ENCODE results near the gene SPRR2G. TPM values are rescaled to one million over a fixed set of nuclear protein-coding genes. Genes with fewer than 3 reads are reported as not detected.
"Not testable (repeated sequence)": the region's sequence is repeated elsewhere in the genome, so short reads cannot be mapped to it uniquely, and the experiment has no call there.

Gene SPRR2G
- total RNA-seq: 0.68 TPM

DNA sequence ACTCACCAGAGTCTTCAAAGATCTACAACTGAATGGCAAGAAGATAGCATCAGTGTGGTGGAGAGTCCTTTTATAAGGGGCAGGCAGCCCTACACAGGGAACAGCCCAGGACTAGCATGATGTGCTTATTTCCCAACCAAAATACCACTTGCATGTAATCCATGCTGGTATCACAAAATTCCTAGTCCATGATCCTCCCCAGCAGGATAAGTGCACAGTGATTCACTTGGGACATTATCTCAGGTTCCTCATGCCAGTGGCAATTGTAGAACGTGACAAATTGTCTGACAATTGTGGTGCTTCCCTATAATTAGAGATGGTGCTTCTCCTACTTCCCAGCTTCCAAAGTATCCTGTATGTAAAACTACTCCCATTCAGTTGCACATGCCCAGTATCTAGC is at the start of gene SPRR2G:
TSS of gene SPRR2G (minus strand) at position 45 of the 400 bp plus-strand sequence. CDS start 780 bp downstream, outside the sequence.
- ATAC-seq: no peak

DNA sequence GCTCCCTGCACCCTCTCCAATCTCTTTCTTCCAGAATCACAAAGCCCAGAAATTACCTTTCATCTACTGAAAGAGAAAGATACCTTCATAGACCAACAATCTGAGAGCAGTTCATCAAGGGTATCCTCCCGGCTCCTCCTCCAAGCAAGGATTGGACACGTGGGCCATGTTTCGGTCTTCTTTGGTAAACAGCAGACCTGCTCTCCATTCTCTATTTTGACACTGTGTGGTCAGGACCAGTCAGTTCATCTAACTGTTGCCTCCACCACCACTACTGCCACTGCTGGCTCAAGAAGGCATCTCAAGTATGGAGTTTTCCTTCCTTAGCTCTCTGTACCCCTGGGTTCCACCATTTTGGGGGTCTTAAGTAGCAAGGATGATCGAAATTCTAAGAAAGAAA is 44.5 kb upstream of the SPRR2G start:
- no peak for ATAC-seq

DNA sequence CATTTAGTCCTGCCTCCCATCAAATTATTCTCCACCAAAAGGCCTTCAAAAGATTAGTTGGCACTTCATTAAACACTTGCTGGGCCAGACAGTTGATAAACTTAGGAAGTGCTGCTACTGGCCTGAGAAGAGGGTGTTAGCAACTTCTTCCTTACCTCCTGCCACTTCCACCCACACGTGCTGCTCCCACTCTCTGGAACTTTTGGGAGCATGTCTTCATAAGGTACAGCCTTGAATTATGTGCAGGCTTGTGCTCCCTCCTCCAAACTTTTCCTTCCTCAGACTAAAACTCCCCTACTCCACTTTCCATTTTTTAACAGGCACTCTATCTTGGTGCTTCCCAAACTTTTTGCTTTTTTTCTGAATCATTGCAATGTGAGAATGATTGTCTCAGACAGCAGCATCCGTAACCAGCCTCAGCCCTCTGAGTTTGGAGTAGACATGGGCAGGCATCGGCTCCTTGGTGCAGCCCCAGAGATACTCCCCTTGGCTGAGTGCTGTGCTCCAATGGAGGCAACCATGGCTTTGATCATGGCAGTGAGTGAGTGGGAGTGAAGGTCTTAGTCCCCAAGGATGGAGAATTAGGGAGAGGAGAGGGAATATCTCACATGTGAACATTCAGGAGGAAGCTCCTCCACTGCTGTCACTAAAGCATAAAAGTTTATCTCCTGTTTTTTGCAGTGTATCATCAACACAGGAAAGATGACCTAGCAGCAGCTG is 43.8 kb upstream of the SPRR2G start:
- ATAC-seq: no peak

DNA sequence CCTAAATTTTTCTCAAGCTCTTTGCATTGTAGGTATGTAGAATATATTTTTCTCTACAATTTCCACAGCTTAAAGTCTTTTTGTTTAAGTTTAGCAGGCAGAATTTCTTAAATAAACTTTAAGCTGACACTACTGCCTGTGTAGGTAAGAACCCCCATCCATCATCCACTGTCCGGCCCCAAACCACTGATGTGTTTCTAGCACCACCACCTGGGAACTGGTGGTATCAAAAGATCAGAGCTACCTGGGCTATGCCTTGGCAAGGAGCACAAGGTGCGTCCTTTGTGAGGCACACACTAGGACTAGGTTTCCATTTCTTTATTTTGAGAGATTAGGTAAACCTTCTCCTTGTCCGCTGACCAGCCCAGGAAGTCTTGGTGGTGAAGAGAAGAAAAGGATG is 42.0 kb upstream of the SPRR2G start:
- peak; percentile 64 for ATAC-seq

DNA sequence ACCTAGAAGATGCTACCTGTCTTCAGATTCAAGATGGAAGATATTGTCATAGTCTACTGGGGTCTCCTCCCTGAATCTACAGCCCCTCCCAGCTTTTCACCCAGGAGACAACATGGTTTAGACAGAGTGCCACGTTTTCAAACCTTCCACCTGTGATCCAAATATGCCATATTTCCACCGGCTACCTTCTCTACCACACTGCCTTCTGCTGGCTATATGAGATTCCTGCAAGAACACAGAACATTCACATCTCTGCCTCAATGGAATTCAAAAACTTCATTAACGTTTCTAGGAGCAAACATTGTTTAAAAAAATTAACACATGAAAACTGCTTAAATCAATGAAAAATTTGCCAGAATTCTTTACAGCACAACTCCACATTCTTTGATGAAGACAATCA is 39.7 kb upstream of the SPRR2G start:
- peak; percentile 69 for ATAC-seq

DNA sequence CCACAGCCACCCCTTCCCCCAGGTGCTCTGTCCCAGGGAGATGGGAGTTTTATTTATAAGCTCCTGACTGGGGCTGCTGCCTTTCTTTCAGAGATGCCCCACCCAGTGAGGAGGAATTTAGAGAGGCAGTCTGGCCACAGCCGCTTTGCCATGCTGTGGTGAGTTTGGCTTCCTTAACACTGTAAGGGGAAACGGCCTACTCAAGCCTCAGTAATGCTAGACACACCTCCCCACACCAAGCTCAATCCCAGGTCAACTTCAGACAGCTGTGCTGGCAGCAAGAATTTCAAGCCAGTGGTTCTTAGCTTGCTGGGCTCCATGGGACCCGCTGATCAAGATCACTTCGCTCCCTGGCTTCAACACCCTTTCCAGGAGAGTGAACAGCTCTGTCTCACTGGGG is 37.6 kb upstream of the SPRR2G start:
- ATAC-seq: peak; percentile 92

DNA sequence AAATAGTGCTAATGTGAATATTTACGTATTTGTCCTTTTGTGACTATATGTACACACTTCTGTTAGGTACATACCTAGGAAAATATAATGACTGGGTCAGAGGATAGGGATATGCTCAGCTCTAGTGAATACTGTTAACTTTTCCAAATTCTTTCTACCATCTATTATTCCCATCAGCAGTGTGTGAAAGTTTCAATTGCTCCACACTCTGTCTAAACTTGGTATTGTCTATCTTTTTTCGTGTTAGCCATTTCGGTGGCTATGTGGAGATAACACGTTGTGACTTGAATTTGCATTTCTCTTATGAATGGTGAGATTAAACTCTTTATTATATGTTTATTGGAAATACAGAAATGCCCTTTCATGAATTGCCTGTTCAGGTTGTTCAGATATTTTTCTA is 29.9 kb upstream of the SPRR2G start:
- peak; percentile 65 for ATAC-seq

DNA sequence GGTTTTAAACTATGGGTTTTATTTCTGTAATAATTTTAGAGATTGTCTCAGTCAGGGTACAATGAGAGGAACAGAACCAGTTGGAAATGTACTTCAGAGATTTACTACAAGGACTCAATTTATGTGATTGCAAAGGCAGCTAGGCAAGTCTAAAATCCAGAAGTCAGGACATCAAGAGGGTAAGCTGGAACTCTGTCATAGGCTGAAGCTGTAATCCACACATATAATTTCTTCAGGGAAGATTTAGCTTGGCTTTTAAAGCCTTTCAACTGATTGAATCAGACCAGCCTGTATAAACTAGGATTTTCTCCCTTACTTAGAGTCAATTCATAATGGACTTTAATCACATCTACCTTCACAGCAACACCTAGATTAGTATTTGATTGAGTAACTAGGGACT is 28.2 kb upstream of the SPRR2G start:
- peak; percentile 67 for ATAC-seq

DNA sequence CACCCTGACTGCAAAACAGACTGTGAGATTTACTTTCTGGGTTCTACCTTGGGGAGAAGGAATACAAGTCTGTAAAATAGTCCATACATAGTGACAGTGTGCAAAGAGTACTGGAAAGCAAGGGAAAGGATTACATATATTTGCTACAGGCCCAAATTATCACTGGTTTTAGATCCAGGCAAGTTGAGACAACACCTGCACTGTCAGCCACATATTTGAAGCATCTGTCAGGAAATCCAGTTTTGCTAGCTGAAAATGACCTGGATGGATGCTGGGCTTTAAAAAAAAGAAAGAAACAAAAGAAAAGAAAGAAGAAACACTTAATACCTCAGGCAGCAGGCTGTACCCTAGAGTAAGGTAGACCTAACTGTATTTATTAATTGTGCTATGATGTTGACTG is 23.9 kb upstream of the SPRR2G start:
- peak; percentile 78 for ATAC-seq

DNA sequence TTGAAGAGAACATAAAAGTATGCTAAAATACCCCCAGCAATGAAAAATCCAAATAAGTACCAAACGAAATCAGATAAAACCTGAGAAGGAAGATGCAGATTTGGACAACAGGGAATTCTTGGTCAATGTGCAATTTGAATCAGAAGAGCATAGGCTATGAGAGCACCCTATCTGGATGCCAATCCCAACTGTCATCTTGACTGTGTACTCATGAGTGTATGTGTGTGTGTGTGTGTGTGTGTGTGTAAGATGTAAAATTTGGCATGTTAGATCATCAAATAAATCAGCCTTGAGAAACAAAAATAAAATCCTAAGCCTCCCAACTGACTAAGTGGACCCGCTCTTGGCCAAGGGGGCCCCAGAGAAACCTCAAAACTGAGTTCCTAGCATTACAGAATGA is 18.0 kb upstream of the SPRR2G start:
- no peak for ATAC-seq

DNA sequence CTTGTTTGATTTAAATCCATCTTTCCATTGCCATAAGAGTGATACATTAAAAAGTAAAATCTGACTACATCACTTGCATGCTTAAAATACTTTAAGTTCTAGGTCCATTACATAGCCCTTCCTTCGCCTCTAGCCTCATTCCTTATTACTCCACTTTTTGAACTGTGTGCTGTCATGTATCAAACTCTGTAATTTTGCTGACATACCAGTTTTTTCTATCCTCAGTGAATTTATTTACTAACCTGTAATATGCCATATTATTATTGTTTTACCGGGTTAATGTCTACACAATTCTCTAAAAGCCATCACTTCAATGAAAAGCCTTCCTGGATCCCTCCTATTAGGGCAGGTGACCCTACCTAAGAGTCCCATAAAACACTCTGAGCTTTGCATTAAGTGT is 4.9 kb upstream of the SPRR2G start:
- ATAC-seq: no peak

DNA sequence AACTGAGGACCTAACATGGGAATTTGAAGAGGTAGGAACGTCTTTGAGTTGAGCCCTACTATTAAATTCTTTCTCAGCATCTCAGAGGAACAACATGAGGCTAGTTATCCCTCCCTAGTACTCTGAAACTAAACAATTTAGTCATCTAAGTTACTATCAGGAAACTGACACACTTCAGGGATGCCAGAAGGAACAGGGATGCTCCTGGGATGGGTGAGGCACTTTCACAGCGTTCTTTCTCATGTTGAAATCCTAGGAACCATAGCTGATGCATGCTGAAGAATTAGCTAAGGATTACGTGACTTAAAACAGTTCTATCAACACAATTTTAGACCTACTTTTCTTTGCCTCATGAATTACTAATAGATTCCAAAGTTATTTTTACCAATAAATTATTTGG is 1.8 kb upstream of the SPRR2G start:
- peak; percentile 69 for ATAC-seq

DNA sequence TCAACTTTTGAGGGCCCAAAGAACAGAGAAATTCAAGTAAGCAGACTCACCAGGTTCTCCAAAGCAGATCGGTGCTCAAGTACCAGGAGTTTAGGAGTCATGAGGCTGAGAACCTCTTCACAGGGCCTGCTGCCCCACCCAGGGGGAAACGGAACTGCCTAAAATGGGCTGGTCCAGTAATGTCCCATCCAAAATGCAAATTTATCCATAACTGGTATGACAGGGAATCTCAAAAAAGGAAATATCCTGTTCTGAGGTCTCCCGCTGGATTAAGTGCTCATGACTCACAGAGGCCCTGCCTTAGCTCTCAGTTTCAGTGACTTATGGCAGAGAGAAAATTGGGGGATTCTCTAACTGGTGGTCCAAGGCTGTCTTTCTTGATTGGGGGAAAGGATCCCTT is 9.3 kb downstream of the SPRR2G start:
- peak; percentile 98 for ATAC-seq

DNA sequence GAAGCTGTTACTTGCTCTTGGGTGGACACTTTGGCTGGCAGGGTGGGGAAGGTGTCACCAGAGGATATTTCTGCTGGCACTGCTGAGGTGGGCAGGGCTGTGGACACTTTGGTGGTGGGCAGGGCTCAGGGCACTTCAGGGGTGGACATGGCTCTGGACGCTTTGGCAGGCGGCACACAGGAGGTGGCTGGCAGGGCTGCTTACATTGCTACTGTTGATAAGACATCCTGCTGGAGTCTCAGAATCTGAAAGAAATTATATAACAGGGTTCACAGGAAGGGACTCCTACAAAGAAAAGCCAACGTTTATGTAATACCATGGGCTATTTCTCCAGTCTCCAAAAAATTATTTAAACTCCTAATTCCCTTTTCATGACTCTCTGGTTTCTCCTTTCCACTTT is 10.2 kb downstream of the SPRR2G start:
- no peak for ATAC-seq

DNA sequence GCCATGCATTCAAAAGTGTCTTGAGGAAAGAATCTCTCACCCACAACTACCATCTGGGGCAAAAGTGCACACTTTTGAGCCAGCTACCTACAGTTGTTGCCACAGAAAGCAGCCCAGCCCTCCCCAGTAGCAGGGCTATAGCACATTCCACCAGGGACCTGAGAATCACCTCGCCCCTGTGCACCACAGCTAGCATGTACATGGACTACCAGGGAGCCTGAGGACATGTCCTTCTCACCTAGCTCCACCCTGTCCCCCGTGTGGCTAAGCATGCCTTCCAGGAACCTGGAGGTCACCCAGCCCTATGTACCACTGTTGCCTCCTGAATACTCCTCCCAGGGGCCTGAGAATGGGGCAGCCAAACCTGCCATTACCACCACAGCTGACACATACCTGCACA is 16.9 kb downstream of the SPRR2G start:
- ATAC-seq: peak; percentile 52

DNA sequence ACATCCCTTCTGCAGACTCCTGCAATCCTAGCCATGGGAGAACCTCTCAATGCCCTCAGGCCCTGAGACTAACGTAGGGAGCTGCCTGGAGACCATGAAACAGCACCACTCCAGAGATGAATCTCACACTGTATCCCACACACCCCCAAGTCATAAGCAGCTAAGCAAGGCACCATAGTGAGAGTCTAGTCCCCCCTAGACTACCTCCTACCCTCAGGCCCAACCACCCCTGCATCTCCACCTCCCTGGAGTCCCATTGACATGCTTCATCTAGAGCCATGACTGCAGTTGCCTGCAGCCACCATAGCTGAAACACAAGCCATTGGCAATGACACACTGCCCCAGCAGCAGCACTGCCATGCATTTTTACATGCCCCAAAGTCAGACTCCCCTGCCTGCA is 17.4 kb downstream of the SPRR2G start:
- ATAC-seq: peak; percentile 35

DNA sequence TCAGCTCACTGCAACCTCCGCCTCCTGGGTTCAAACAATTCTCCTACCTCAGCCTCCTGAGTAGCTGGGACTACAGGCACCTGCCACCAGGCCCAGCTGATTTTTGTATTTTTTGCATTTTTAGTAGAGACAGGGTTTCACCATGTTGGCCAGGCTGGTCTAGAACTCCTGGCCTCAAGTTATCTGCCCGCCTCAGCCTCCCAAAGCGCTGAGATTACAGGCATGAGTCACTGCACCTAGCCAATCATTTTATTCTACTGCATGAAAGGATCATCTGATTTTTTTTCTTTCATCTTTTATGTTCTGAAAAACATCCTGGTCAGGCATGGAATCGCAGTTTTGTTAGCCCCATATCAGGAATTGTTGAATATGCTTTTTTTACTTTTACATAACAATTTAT is 22.0 kb downstream of the SPRR2G start:
- not testable (repeated sequence) for ATAC-seq

DNA sequence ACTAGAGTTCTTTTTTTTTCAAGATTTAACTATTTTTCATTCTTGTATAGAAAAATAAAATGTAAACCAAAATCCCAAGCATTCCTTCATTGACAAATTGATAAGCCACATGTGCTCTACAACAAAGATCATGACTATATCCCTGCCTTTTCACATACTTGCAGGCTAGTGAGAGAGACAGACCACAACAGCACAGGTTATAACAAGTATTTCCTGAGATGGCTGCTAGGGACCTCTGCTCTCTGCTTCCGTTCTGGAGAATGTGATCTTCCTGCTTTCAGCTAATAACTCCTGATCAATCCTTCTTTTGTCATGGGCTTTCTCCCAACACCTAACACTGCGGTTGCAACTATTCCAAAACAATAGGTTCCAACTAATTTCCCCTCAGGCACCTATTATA is 23.4 kb downstream of the SPRR2G start:
- ATAC-seq: no peak

DNA sequence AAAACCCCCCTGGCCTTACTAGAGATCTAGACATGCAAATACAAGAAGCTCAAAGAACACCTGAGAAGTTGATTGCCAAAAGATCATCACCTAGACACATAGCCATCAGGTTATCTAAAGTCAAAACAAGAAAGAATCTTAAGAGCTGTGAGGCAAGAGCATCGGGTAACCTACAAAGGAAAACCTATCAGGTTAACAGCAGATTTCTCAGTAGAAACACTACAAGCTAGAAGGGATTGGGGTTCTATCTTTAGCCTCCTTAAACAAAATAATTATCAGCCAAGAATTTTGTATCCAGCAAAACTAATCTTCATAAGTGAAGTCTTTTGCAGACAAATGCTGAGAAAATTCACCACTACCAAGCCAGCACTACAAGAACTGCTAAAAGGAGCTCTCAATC is 25.2 kb downstream of the SPRR2G start:
- no peak for ATAC-seq

DNA sequence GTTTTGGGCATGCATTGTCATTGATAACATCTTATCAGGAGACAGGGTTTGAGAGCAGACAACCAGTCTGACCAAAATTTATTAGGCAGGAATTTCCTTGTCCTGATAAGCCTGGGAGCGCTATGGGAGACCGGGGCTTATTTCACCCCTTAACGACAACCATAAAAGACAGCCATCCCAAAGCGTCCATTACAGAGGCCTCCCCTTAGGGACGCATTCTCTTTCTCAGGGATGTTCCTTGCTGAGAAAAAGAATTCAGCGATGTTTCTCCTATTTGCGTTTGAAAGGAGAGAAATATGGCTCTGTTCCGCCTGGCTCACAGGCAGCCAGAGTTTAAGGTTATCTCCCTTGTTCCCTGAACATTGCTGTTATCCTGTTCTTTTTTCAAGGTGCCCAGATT is 26.9 kb downstream of the SPRR2G start:
- ATAC-seq: not testable (repeated sequence)

DNA sequence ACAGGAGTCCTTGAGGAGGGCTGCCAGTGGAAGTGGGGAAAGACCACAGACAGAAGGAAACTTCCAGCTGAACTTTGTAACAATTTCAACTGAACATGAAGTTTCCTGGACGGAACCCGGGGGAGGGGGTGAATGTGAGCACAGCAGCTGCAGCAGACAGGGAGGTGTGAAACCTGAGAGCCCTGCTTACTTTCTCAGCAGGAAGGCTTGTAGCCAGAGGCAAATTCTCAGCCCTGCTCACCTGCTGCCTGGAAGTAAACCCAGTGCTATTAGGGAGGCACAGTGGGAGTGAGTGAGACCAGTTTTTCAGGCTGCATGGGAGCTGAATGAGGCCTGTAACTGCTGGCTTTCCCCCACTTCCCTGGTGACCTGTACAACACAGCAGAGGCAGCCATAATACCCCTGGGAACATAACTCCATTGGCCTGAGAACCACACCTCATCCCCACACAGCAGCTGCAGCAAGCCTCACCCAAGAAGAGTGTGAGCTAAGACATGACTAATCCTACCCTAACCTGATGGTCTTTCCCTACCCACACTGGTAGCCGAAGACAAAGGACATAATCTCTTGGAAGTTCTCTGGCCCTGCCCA is 27.8 kb downstream of the SPRR2G start:
- peak; percentile 98 for ATAC-seq

DNA sequence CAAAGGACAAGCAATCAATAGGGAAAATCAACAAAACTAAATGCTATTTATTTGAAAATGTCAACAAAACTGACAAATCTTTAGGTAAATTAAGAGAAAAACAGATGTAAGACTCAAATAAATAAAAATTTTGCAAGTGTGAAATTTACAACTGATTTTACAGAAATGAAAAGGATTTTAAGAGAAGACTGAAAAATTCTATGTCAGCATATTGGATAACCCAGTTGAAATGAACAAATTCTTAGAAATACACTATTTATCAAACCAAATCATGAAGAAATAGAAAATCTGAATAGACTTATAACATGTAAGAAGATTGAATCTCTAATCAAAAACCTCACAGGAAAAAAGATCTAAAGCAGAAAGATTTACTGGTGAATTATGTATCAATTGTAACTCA is 29.7 kb downstream of the SPRR2G start:
- no peak for ATAC-seq

DNA sequence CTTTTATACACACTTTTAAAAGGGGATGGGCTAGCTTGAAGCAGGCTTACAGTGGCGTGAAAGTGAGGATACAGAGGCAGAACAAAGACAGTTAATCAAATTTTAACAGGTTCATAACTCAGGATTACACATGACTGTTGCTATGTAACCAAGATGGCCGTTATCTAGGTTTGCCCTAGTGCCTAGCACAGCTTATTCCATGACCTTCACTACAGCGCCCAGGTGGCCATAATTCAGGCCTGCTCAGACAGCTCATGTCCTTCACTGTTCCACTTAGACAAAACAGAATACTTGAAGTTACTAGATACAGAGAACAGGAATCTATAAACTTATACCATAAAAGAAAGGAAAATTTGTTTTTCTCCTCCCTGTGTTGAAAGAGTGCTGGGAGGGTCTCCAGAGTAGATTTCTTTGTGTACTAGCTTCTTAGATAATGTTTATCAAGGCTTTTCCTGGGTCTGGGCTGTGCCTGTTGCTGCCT is 31.2 kb downstream of the SPRR2G start:
- ATAC-seq: no peak

DNA sequence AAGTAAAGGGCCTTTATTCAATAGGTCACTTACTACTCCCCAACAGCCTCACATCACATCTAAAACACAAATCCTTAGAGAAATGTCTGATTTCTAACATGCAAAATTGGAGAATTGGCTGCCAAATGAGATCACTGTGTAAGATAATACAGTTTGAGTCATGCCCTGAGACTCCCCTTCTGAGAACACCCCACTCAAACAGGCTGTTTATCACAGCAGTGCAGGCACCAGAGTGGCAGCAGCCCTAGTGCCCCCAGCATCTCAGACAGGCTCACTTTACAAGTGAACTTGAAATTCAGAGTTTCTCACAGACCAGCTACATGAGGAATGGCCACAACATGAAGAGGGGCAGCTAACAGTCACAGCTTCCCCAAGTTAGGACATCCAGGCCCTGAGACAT is 35.4 kb downstream of the SPRR2G start:
- not testable (repeated sequence) for ATAC-seq

DNA sequence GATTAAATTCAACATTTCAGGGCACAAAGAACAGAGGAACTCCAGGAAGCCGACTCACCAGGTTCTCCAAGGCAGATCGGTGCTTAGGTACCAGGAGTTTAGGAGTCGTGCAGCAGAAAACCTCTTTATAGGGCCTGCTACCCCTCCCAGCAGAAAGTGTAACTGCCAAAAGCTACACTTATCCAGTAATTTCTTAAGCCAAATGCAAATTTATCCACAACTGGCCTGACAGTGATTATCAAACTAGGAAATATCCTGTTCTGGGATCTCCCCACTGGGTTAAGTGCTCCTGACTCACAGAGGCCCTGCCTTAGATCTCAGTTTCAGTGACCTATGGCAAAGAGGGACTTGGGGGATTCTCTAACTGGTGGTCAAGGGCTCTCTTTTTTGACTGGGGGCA is 37.3 kb downstream of the SPRR2G start, which contains the start of gene SPRR2F:
TSS of gene SPRR2F (minus strand) at position 101 of the 400 bp plus-strand sequence. CDS start 783 bp downstream, outside the sequence.
- ATAC-seq: peak; percentile 74

All from esophagus mucosa (tissue), 1 donor.